Epithelial cell of proximal tubule (primary cell): ENCODE measurements around the gene PCED1B. TPM values are rescaled to one million over a fixed set of nuclear protein-coding genes. Genes with fewer than 3 reads are reported as not detected.

ENCODE experiments used
- DNase-seq: peaks from one replicate; pipeline ENCODE4 v3.0.0-alpha.2; 2011; ENCODE audit warnings: low read depth
- H3K4me3 ChIP-seq: 2 replicates; pipeline ENCODE4 v1.5.1; 2011; ENCODE audit warnings: low read depth, mild to moderate bottlenecking, low read length
- CTCF ChIP-seq: conservative IDR thresholded peaks from 2 replicates; pipeline ENCODE4 v1.5.1; 2012; ENCODE audit warnings: low read depth, mild to moderate bottlenecking, low read length
- total RNA-seq: library from RNA; depleted of rRNA; stranded (reverse); fragments of >200 nt; gene quantifications from 2 replicates; pipeline ENCODE4 v1.2.3, GENCODE V29; 2015

Gene PCED1B
- total RNA-seq, result 3.1 and 9.0 TPM in 2 replicates

- no peak for DNase-seq
- peak within 1 kb of the TSS; percentile 68 for H3K4me3 ChIP-seq
- TF ChIP-seq CTCF, result peak; percentile 56
Observed at GRCh38 chr12:47079468-47079980, at the start of gene PCED1B, which contains the start of gene AMIGO2. TSS of gene PCED1B (plus strand) at chr12:47079621. CDS start at chr12:47235064, 155,443 bp downstream. TSS of gene AMIGO2 (minus strand) at chr12:47079959. CDS start at chr12:47079002, 957 bp downstream.

- no peak for DNase-seq
- no peak for TF ChIP-seq CTCF
- no peak overlapping the region for H3K4me3 ChIP-seq
Observed at GRCh38 chr12:47029903-47030302, 49.5 kb upstream of the PCED1B start.

- peak; percentile 68 for TF ChIP-seq CTCF
- no peak overlapping the region for H3K4me3 ChIP-seq
- DNase-seq, result no peak
Observed at GRCh38 chr12:47032644-47033043, 46.8 kb upstream of the PCED1B start.

- H3K4me3 ChIP-seq, result no peak overlapping the region
- DNase-seq, result no peak
- TF ChIP-seq CTCF, result no peak
Observed at GRCh38 chr12:47033081-47033480, 46.3 kb upstream of the PCED1B start.

GRCh38 chr12:47033789-47034555 lies 45.4 kb upstream of the PCED1B start:
- TF ChIP-seq CTCF, result no peak

GRCh38 chr12:47034661-47035060 lies 44.8 kb upstream of the PCED1B start:
- DNase-seq, result no peak
- H3K4me3 ChIP-seq, result no peak overlapping the region
- TF ChIP-seq CTCF, result no peak

More at GRCh38 chr12:47033789-47034555, 45.4 kb upstream of the PCED1B start:
- DNase-seq, result no peak
- H3K4me3 ChIP-seq, result no peak overlapping the region
